Heart left ventricle (tissue), 16 donors: ENCODE measurements around the gene BTRC. TPM values are rescaled to one million over a fixed set of nuclear protein-coding genes. Genes with fewer than 3 reads are reported as not detected.

ENCODE experiments used
- ATAC-seq, 4 donors: fragments of 200-7000 bp; cut with Tn5 transposase; one replicate each; pipeline ENCODE4 v1.9.1; 2020 to 2022; ENCODE audit warnings: moderate library complexity in 4 of 4, mild to moderate bottlenecking in 3 of 4, moderate number of reproducible peaks in 1 of 4
- DNase-seq, 5 donors: peaks; one replicate each; pipeline ENCODE4 v3.0.0-alpha.2; 2020
- H3K27ac ChIP-seq, 12 donors: fragments of 200-600 bp; sonication (generic) in 4 of 12; one replicate each; pipeline versions ENCODE4 v1.5.0 to v1.8.0; 2016 to 2022; ENCODE audit warnings: mild to moderate bottlenecking in 2 of 12
- H3K27me3 ChIP-seq, 9 donors: fragments of 200-600 bp; sonication (generic) in 2 of 9; one replicate each; pipeline versions ENCODE4 v1.5.1 to v1.8.0; 2016 to 2022; ENCODE audit warnings: mild to moderate bottlenecking in 3 of 9
- H3K36me3 ChIP-seq, 9 donors: fragments of 200-600 bp; sonication (generic) in 2 of 9; one replicate each; pipeline versions ENCODE4 v1.5.0 to v1.8.0; 2018 to 2022; ENCODE audit warnings: mild to moderate bottlenecking in 2 of 9
- H3K4me1 ChIP-seq, 12 donors: fragments of 200-600 bp; sonication (generic) in 4 of 12; one replicate each; pipeline versions ENCODE4 v1.5.0 to v1.8.0; 2016 to 2022; ENCODE audit warnings: mild to moderate bottlenecking in 3 of 12
- H3K4me3 ChIP-seq, 12 donors: fragments of 200-600 bp; sonication (generic) in 4 of 12; one replicate each; pipeline versions ENCODE4 v1.5.0 to v1.8.0; 2017 to 2022; ENCODE audit warnings: mild to moderate bottlenecking in 9 of 12, moderate library complexity in 4 of 12
- H3K9me3 ChIP-seq, 12 donors: fragments of 200-600 bp; sonication (generic) in 4 of 12; one replicate each; pipeline versions ENCODE4 v1.5.0 to v1.8.0; 2016 to 2022; ENCODE audit warnings: mild to moderate bottlenecking in 1 of 12
- POLR2A ChIP-seq, 2 donors: fragments of 450-650 bp; IDR thresholded peaks; one replicate each; pipeline ENCODE4 v1.6.1; 2017; ENCODE audit warnings: antibody characterized with exemption in 2 of 2, mild to moderate bottlenecking in 2 of 2, moderate library complexity in 2 of 2
- WGBS, 4 donors: extraction: QIAGEN DNeasy Blood & Tissue Kit in 2 of 4; methylation state at CpG; one replicate each; pipeline versions ENCODE4 v1.1.5 to v1.1.7; 2013 to 2018; 5-methylcytosine and 5-hydroxymethylcytosine counted together
- intact Hi-C, 10 donors: fragments of 100-400 bp; cut with DNase I; formaldehyde crosslinking; loops; one replicate each; pipeline versions ENCODE4 v1.11.1 to v1.14.2; 2022
- polyA plus RNA-seq, 2 donors: library from polyadenylated mRNA; stranded (reverse); fragments of 200-250 nt; gene quantifications; one replicate each; pipeline ENCODE4 v1.2.3, GENCODE V29; 2013
- total RNA-seq, 9 donors: library from RNA; depleted of rRNA in 2 of 9; stranded (reverse); fragments of >200 nt in 2 of 9; fragmentation: NEBNext Ultra II Directional in 3 of 9; extraction: Animal tissue kit (Norgen Biotek cat#: 25700) in 3 of 9; gene quantifications; one replicate each; pipeline versions ENCODE4 v1.1.0 to v1.2.4, GENCODE V29; 2016 to 2023
- TF ChIP-seq, protein P1 (sequence below), 12 donors: fragments of 200-600 bp; sonication (generic) in 4 of 12; IDR thresholded peaks; one replicate each; pipeline versions ENCODE4 v1.5.0 to v1.8.0; 2018 to 2022; ENCODE audit warnings: antibody characterized with exemption in 12 of 12, mild to moderate bottlenecking in 5 of 12
- donor health status: ischemic (EF 13 %, LVEDD 7.1; RV severe dilation, severe dysfunction).
- donor health status: healthy with polysubstance abuse.
- donor health status: DM: no; HTN: yes; CAD: no.
- donor health status: DM: no; HTN: no; CAD: no.
- donor health status: ischemic (EF 25% LVEDD 6.9; RV normal size, moderate dysfunction).
- donor health status: ischemic (EF 25% LVEDD 5.7; RV mildly dilated, moderate dysfunction).
- donor health status: healthy.
- donor health status: DM: yes; HTN: yes; CAD: no.
- donor health status: ischemic (EF 35%, LVEDD 5.7; RV mildly dilated, moderate dysfunction).
- donor health status: nonischemic (EF 11% LVEDD 7.7; RV severe dilation, severe dysfunction).
- donor health status: DM: yes; HTN: yes; CAD: no.
- donor health status: PGD.
- donor health status: ischemic (EF 29% LVEDD 5.4; RV normal size, mild dysfunction).
- donor health status: nonischemic (EF 23%, LVEDD 6.1; RV moderate dilation, normal function).

The BTRC gene
- total and polyA plus RNA-seq, 11 donors, result 10.7 to 53.5 (median 32.1) TPM

DNA sequence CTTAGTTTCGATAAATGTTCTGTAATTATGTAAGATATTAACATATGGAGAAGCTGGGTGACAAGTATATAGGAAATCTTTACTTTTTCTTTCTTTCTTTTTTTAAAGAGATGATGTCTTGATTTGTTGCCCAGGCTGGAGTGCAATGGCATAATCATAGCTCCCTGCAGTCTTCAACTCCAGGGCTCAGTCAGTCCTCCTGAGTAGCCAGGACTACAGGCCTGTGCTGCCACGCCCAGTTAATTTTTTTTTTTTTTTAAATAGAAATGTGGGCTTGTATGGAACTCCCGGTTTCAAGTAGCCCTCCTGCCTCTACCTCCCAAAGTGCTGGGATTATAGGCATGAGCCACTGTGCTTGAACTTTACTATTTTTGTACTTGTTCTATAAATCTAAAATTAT lies 122.4 kb downstream of the BTRC start:
- peaks cover 0 to 5% (median 0%) of the 10 kb centered on the region in 12 donors for H3K4me1 ChIP-seq
- H3K4me3 ChIP-seq, result no peak overlapping the region
- H3K27ac ChIP-seq, result no peak overlapping the region
- no peaks in the 10 kb centered on the region for H3K9me3 ChIP-seq
- WGBS, 4 donors, result 76 to 92% (median 91%) methylated on average over 3 of the region's 3 CpGs
- no peaks in the 10 kb centered on the region for H3K27me3 ChIP-seq
- intact Hi-C loops, result no loop called here
- DNase-seq, result no peak
- H3K36me3 ChIP-seq, result peaks cover 0 to 22% (median 4%) of the 10 kb centered on the region in 9 donors
- no peak for ATAC-seq
- TF ChIP-seq POLR2A (IDR thresholded peaks at IDR 0.05), result no peak

DNA sequence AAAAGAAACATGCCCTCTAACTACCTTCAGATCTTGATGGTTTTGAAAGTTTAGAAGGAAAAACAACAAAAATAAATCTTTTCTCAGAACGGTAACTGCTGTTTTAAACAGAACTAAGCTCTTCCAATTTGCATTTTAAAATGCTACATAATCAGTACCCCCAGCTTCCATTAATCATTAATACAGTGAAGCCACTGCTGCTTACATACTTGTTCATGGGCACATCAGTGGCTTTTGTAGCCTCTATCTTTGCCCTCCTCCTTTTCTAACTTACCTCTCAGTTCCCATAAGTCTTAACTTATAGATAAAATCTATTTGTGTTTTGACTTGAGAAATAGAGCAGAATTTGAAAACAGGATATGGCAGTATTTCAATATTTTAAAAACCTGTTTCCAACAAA lies 125.0 kb downstream of the BTRC start:
- Histone ChIP-seq H3K9me3 (no peaks in the 10 kb centered on the region), H3K36me3 (peaks cover 0 to 22% (median 4%) of the 10 kb centered on the region in 9 donors), H3K4me3 (no peak overlapping the region), H3K4me1 (peaks cover 0 to 5% (median 0%) of the 10 kb centered on the region in 12 donors), H3K27ac (no peak overlapping the region), H3K27me3 (no peaks in the 10 kb centered on the region)
- TF ChIP-seq POLR2A (IDR thresholded peaks at IDR 0.05), result no peak
- TF ChIP-seq, protein P1, sequence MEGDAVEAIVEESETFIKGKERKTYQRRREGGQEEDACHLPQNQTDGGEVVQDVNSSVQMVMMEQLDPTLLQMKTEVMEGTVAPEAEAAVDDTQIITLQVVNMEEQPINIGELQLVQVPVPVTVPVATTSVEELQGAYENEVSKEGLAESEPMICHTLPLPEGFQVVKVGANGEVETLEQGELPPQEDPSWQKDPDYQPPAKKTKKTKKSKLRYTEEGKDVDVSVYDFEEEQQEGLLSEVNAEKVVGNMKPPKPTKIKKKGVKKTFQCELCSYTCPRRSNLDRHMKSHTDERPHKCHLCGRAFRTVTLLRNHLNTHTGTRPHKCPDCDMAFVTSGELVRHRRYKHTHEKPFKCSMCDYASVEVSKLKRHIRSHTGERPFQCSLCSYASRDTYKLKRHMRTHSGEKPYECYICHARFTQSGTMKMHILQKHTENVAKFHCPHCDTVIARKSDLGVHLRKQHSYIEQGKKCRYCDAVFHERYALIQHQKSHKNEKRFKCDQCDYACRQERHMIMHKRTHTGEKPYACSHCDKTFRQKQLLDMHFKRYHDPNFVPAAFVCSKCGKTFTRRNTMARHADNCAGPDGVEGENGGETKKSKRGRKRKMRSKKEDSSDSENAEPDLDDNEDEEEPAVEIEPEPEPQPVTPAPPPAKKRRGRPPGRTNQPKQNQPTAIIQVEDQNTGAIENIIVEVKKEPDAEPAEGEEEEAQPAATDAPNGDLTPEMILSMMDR (IDR thresholded peaks at IDR 0.05), result no peak
- intact Hi-C loops, result no loop called here
- no peak for DNase-seq
- no peak for ATAC-seq
- WGBS, 4 donors, result 80 to 96% (median 87%) methylated on average over 1 of the region's 1 CpG

DNA sequence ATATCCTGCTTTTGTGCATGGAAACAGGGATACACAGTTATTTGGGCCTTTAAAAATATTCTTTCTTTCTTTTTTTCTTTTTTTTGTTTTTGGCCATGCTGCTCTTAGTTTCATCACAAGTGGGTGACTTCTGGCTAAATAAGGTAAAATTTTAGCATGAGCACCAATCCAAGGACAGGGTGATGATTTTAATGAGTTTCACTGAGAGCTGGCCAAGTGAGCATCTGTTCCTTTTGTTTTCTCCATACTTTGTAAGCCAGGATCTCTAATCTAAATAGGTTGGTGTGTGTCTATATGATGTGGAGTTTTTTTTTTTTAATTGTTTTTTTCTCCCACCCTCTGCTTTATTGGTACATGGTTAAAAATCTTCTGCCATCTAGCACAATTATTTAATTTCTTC lies 127.3 kb downstream of the BTRC start:
- DNase-seq, result no peak
- H3K4me1 ChIP-seq, result peaks cover 0 to 5% (median 0%) of the 10 kb centered on the region in 12 donors
- H3K9me3 ChIP-seq, result no peaks in the 10 kb centered on the region
- H3K27ac ChIP-seq, result no peak overlapping the region
- no peaks in the 10 kb centered on the region for H3K27me3 ChIP-seq
- no peak for TF ChIP-seq POLR2A (IDR thresholded peaks at IDR 0.05)
- TF ChIP-seq, protein P1 (IDR thresholded peaks at IDR 0.05), result no peak
- peaks cover 0 to 22% (median 4%) of the 10 kb centered on the region in 9 donors for H3K36me3 ChIP-seq
- no peak for ATAC-seq
- intact Hi-C loops, result no loop called here
- no peak overlapping the region for H3K4me3 ChIP-seq

DNA sequence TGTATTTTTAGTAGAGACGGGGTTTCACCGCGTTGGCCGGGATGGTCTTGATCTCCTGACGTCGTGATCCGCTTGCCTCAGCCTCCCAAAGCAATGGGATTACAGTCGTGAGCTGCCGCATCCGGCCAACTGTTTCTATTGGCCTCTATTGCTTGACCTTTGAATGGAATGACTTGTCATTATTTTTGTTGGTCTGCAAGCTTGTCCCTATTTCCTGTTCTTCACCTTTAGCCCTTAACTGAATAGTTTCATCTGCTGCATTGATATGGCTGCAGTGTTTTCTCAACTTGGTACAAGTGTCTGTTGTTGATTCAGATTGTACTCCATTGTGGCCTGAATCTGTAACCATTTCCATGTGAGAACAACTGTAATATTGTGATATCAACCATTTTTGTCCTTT lies 128.6 kb downstream of the BTRC start:
- H3K27ac ChIP-seq, result no peak overlapping the region
- intact Hi-C loops, result no loop called here
- peaks cover 0 to 22% (median 4%) of the 10 kb centered on the region in 9 donors for H3K36me3 ChIP-seq
- no peak for DNase-seq
- 94 to 95% (median 94%) methylated on average over 10 of the region's 10 CpGs for WGBS, 4 donors
- H3K4me1 ChIP-seq, result no peaks in the 10 kb centered on the region
- ATAC-seq, result no peak
- H3K4me3 ChIP-seq, result no peak overlapping the region
- TF ChIP-seq, protein P1 (IDR thresholded peaks at IDR 0.05), result no peak
- TF ChIP-seq POLR2A (IDR thresholded peaks at IDR 0.05), result no peak
- H3K27me3 ChIP-seq, result no peaks in the 10 kb centered on the region
- no peaks in the 10 kb centered on the region for H3K9me3 ChIP-seq

DNA sequence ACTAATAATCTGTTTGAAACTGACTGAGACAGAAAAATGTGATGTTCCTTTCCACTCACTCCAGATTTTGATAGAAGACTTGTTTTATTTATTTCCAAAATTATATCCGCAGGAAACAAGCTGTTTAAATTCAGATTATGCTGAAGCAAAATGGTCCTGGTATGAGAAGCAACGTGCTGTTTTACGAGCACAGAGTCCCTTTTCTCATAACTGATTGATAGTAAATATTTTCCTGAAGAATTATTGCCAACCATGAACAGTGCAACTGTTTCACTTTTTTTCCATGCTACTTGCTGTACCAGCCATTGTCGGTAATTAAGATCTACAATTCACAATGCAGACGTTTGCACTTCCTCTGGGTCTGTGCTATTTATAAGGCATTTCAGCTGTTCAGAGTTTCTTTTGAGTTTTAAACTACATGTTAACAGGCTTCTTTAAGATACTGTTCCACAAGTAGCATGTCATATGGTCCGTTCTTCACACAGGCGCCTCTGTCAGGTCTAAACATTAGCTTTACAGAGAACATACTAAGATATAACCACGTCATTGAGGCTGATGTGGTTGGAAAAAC lies 130.3 kb downstream of the BTRC start:
- DNase-seq (no peak), ATAC-seq (no peak)
- Histone ChIP-seq H3K4me1 (peaks cover 0 to 6% (median 0%) of the 10 kb centered on the region in 12 donors), H3K27ac (no peak overlapping the region), H3K36me3 (peaks cover 0 to 18% (median 4%) of the 10 kb centered on the region in 9 donors), H3K4me3 (no peak overlapping the region), H3K27me3 (no peaks in the 10 kb centered on the region), H3K9me3 (no peaks in the 10 kb centered on the region)
- intact Hi-C loops, result no loop called here
- WGBS, 4 donors, result 80 to 89% (median 85%) methylated on average over 8 of the region's 8 CpGs
- TF ChIP-seq POLR2A (IDR thresholded peaks at IDR 0.05), result no peak
- TF ChIP-seq, protein P1 (IDR thresholded peaks at IDR 0.05), result no peak
